ENCODE measurements around the gene PRKACG. TPM values are rescaled to one million over a fixed set of nuclear protein-coding genes. Genes with fewer than 3 reads are reported as not detected.

PRKACG gene
- total RNA-seq, 2 donors from 2014 or later, result not detected

GRCh38 chr9:68964765-68965164 lies 49.1 kb downstream of the PRKACG start:
- DNase-seq (ENCODE audit: low spot score), result no peak
- intact Hi-C loops (cut with DNase I), result no loop called here

- DNase-seq (ENCODE audit: low spot score), result no peak
- intact Hi-C loops (cut with DNase I), result no loop called here
Measured at GRCh38 chr9:68964102-68964541, 49.8 kb downstream of the PRKACG start.

GRCh38 chr9:68963416-68963815 lies 50.5 kb downstream of the PRKACG start:
- no peak for DNase-seq (ENCODE audit: low spot score)
- intact Hi-C loops (cut with DNase I), result no loop called here

Other genes starting within 250 kb of the PRKACG start
- gene FXN, start 21.6 kb upstream of the PRKACG start, total RNA-seq, result 1 to 10 TPM; 9.3 to 9.4 TPM
- gene TJP2, start 160.2 kb upstream of the PRKACG start, total RNA-seq, result 10 to 100 TPM; 83.5 to 85.1 TPM

All from posterior vena cava (tissue), 2 donors.